Fibroblast of lung (primary cell): Measurements from ENCODE around the gene CKLF. TPM values are rescaled to one million over a fixed set of nuclear protein-coding genes. Genes with fewer than 3 reads are reported as not detected.

Source experiments
- DNase-seq, 2 donors: peaks; one replicate each; pipeline versions ENCODE4 v3.0.0 to v3.0.0-alpha.2; 2010; ENCODE audit warnings: low read depth in 2 of 2
- H2AFZ ChIP-seq: 2 replicates; pipeline ENCODE4 v1.5.1; 2012; ENCODE audit warnings: low read length, control low read depth, inconsistent platforms
- H3K27ac ChIP-seq: 2 replicates; pipeline ENCODE4 v1.5.1; 2011; ENCODE audit warnings: low read length, control low read depth; ENCODE audit not compliant: insufficient read depth
- H3K27me3 ChIP-seq: 2 replicates; pipeline ENCODE4 v1.5.1; 2011; ENCODE audit warnings: mild to moderate bottlenecking, low read length; ENCODE audit not compliant: control insufficient read depth, insufficient read depth
- H3K36me3 ChIP-seq: 2 replicates; pipeline ENCODE4 v1.5.1; 2011; ENCODE audit warnings: low read length; ENCODE audit not compliant: control insufficient read depth, insufficient read depth
- H3K4me1 ChIP-seq: 2 replicates; pipeline ENCODE4 v1.5.1; 2011; ENCODE audit warnings: low read length; ENCODE audit not compliant: control insufficient read depth, insufficient read depth; ENCODE audit errors: extremely low read depth
- H3K4me2 ChIP-seq: 2 replicates; pipeline ENCODE4 v1.5.1; 2011; ENCODE audit warnings: low read length, control low read depth; ENCODE audit not compliant: insufficient read depth; ENCODE audit errors: extremely low read depth
- H3K4me3 ChIP-seq, 4 experiments: fragments of 200-600 bp in 1 of 4; sonication (generic) in 1 of 4; replicated peaks in 1 of 4; 2 replicates each; pipeline ENCODE4 v1.5.1; 2011 to 2016; ENCODE audit warnings: low read length in 4 of 4, low read depth in 3 of 4, mild to moderate bottlenecking in 3 of 4, control low read depth in 2 of 4, inconsistent platforms in 1 of 4, mixed read lengths in 1 of 4; ENCODE audit not compliant: insufficient read depth in 1 of 4; ENCODE audit errors: control extremely low read depth in 1 of 4
- H3K79me2 ChIP-seq: 2 replicates; pipeline ENCODE4 v1.5.1; 2012; ENCODE audit warnings: mild to moderate bottlenecking, low read length, inconsistent platforms; ENCODE audit not compliant: control insufficient read depth, insufficient read depth
- H3K9ac ChIP-seq: 2 replicates; pipeline ENCODE4 v1.5.1; 2011; ENCODE audit warnings: mild to moderate bottlenecking, low read length, control low read depth; ENCODE audit not compliant: insufficient read depth
- H3K9me3 ChIP-seq: 2 replicates; pipeline ENCODE4 v1.5.1; 2012; ENCODE audit warnings: low read depth, low read length; ENCODE audit not compliant: control insufficient read depth, insufficient read depth
- H4K20me1 ChIP-seq: 2 replicates; pipeline ENCODE4 v1.5.1; 2011; ENCODE audit warnings: low read length; ENCODE audit not compliant: control insufficient read depth, insufficient read depth; ENCODE audit errors: extremely low read depth
- EZH2 ChIP-seq: IDR thresholded peaks from 2 replicates; pipeline ENCODE4 v1.5.1; 2012; ENCODE audit warnings: low read length, control low read depth, mild to moderate bottlenecking; ENCODE audit errors: missing control alignments
- polyA plus RNA-seq, 2 donors: library from polyadenylated mRNA; depleted of rRNA in 1 of 2; stranded (reverse) in 1 of 2; unstranded in 1 of 2; fragments of >200 nt; gene quantifications; 2 replicates each; pipeline ENCODE4 v1.2.1, GENCODE V29; 2011 to 2012; ENCODE audit warnings: missing spikeins in 1 of 2
- total RNA-seq: library from RNA; depleted of rRNA; stranded (reverse); fragments of >200 nt; gene quantifications from 2 replicates; pipeline ENCODE4 v1.2.1, GENCODE V29; 2014
- TF ChIP-seq, protein P1 (sequence below), 2 donors: IDR thresholded peaks in 1 of 2; conservative IDR thresholded peaks in 1 of 2; 1 replicate in 1 of 2; 2 replicates in 1 of 2; pipeline ENCODE4 v1.5.1; 2011 to 2012; ENCODE audit warnings: low read length in 2 of 2, control low read depth in 1 of 2, inconsistent platforms in 1 of 2, low read depth in 1 of 2, mild to moderate bottlenecking in 1 of 2

CKLF gene
- total and polyA plus RNA-seq, 2 donors (not counting 1 experiment from before 2014, with no cell fraction given), result 41.9 to 70.9 TPM

DNA sequence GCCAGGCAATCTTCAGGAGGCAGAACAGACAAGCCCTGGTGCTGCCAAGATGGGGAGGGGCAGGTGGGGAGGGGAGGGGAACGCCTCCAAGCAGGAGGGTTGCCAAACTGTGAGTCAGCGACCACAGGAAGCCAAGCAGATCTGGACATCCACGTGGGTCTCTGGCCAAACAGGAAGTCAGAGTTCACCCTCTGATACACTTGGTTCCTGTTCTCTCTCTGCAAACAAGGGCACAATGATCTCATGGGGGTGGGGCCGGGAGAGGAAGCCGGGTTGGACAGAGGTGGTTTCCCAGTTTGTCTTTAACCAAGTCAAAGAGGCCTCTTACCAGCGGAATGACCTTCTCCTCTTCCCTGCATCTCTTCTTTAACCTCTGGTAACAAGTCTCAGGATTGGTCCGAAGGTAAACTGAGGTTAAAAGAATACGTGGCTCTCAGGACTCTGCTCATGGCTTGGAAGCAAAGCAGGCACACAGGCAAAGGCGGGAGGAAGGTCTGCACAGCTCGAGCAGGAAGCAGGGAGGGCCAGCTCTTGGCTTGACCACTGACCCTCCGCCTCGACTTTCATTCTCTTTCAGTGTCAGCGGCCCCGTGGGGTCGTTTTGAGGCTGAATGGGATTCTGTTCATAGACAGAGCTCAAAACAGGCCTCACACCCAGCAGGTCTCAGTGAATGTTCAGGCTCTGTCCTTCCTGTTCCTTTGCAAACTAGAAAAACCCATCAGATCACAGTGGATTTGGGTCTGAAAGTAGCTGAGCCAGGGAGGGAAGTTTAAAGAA is 35.4 kb upstream of the CKLF start:
- no peaks in the 10 kb centered on the region for H3K9me3 ChIP-seq
- H3K79me2 ChIP-seq, result no peaks in the 10 kb centered on the region
- H2AFZ ChIP-seq, result peak overlapping the region; percentile 48
- H3K27me3 ChIP-seq, result no peaks in the 10 kb centered on the region
- peaks cover 36% of the 10 kb centered on the region for H3K4me1 ChIP-seq
- TF ChIP-seq, protein P1, sequence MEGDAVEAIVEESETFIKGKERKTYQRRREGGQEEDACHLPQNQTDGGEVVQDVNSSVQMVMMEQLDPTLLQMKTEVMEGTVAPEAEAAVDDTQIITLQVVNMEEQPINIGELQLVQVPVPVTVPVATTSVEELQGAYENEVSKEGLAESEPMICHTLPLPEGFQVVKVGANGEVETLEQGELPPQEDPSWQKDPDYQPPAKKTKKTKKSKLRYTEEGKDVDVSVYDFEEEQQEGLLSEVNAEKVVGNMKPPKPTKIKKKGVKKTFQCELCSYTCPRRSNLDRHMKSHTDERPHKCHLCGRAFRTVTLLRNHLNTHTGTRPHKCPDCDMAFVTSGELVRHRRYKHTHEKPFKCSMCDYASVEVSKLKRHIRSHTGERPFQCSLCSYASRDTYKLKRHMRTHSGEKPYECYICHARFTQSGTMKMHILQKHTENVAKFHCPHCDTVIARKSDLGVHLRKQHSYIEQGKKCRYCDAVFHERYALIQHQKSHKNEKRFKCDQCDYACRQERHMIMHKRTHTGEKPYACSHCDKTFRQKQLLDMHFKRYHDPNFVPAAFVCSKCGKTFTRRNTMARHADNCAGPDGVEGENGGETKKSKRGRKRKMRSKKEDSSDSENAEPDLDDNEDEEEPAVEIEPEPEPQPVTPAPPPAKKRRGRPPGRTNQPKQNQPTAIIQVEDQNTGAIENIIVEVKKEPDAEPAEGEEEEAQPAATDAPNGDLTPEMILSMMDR (conservative IDR thresholded peaks at IDR 0.05 in 1 of 2, IDR thresholded peaks at IDR 0.05 in 1 of 2; ENCODE audit: low read depth in 1 of 2, low read length in 2 of 2), result no peak
- no peak for TF ChIP-seq EZH2
- peak; percentile 99 for DNase-seq
- H4K20me1 ChIP-seq, result no peaks in the 10 kb centered on the region
- peak overlapping the region in 1 of 4 experiments; percentile 27 for H3K4me3 ChIP-seq
- H3K9ac ChIP-seq, result peak overlapping the region; percentile 34
- H3K27ac ChIP-seq, result peak overlapping the region; percentile 87
- H3K36me3 ChIP-seq, result peaks cover 2% of the 10 kb centered on the region
- peak overlapping the region; percentile 70 for H3K4me2 ChIP-seq

DNA sequence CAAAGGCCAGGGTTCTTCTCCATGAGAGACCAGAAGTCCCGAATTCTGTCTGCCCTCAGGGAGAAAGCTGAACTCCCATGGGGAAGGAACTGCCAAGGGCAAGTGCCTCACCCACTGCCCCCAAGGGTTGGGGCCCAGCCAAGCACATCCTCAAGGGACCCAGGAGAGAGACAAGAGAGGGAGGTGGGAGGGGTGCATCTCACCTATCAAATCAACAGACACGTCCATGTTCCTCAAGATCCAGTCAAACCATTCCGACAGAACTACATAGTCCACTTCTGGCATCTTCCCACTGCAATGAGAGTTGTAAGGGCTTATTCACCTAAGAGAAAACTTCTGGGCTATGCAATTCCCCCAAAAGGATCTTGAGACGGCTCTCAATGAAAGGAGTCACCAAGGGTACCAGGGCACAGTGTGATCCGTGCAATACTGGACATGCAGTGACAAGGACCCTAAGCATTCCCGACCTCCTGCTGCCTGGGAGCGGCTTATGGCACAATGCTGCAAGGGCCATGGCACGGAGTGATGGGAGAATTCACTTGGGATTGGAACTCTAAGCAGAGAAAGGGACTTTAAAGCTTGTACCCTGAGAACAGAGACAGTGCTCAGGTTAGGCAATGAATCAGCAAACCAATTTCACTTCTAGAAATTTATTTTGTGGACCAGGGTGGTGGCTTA is 34.7 kb upstream of the CKLF start:
- no peaks in the 10 kb centered on the region for H3K27me3 ChIP-seq
- H3K9me3 ChIP-seq, result no peaks in the 10 kb centered on the region
- peak overlapping the region; percentile 87 for H3K27ac ChIP-seq
- DNase-seq, result no peak
- no peaks in the 10 kb centered on the region for H3K79me2 ChIP-seq
- peaks cover 2% of the 10 kb centered on the region for H3K36me3 ChIP-seq
- peaks cover 29% of the 10 kb centered on the region for H3K4me1 ChIP-seq
- TF ChIP-seq, protein P1 (conservative IDR thresholded peaks at IDR 0.05 in 1 of 2, IDR thresholded peaks at IDR 0.05 in 1 of 2; ENCODE audit: low read depth in 1 of 2, low read length in 2 of 2), result no peak
- TF ChIP-seq EZH2, result no peak
- H3K9ac ChIP-seq, result peak overlapping the region; percentile 34
- H4K20me1 ChIP-seq, result no peaks in the 10 kb centered on the region
- H3K4me3 ChIP-seq, result no peak overlapping the region
- no peak overlapping the region for H2AFZ ChIP-seq
- H3K4me2 ChIP-seq, result peak overlapping the region; percentile 70
